Measurements from ENCODE around the gene MRPL23.

Gene MRPL23

GRCh38 chr11:1929621-1930461 lies 17.3 kb upstream of the MRPL23 start:
- TF ChIP-seq, protein P1, sequence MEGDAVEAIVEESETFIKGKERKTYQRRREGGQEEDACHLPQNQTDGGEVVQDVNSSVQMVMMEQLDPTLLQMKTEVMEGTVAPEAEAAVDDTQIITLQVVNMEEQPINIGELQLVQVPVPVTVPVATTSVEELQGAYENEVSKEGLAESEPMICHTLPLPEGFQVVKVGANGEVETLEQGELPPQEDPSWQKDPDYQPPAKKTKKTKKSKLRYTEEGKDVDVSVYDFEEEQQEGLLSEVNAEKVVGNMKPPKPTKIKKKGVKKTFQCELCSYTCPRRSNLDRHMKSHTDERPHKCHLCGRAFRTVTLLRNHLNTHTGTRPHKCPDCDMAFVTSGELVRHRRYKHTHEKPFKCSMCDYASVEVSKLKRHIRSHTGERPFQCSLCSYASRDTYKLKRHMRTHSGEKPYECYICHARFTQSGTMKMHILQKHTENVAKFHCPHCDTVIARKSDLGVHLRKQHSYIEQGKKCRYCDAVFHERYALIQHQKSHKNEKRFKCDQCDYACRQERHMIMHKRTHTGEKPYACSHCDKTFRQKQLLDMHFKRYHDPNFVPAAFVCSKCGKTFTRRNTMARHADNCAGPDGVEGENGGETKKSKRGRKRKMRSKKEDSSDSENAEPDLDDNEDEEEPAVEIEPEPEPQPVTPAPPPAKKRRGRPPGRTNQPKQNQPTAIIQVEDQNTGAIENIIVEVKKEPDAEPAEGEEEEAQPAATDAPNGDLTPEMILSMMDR (IDR thresholded peaks at IDR 0.05; ENCODE audit: extremely low read depth, insufficient read depth, missing control alignments): no peak
- in situ Hi-C loops (cut with MboI; ENCODE audit: low pct_unique_long_range_greater_than_20kb, low sequenced_read_pairs, unreplicated experiment): no loop called here
- DNase-seq (ENCODE audit: low spot score): peak; percentile 19

DNA sequence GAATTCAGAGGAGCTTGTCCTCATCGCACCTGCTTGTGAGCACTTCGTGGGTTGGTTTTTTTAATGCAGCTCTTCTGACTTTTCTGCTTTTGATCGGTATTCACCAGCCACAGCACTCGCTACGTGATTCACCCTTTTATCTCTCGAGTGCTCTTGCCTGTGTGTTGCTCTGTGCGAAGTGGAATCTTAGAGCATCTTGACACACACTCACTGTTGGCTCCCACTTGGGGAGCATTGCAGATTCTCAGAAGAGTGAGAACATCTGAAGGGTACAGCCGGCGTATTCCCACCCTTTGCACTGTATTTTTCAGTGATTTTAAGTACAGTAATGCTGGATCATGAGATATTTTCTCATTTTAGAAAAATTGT lies 16.7 kb upstream of the MRPL23 start:
- TF ChIP-seq, protein P1 (IDR thresholded peaks at IDR 0.05; ENCODE audit: extremely low read depth, insufficient read depth, missing control alignments): no peak
- DNase-seq (ENCODE audit: low spot score): peak; percentile 25
- in situ Hi-C loops (cut with MboI; ENCODE audit: low pct_unique_long_range_greater_than_20kb, low sequenced_read_pairs, unreplicated experiment): no loop called here

DNA sequence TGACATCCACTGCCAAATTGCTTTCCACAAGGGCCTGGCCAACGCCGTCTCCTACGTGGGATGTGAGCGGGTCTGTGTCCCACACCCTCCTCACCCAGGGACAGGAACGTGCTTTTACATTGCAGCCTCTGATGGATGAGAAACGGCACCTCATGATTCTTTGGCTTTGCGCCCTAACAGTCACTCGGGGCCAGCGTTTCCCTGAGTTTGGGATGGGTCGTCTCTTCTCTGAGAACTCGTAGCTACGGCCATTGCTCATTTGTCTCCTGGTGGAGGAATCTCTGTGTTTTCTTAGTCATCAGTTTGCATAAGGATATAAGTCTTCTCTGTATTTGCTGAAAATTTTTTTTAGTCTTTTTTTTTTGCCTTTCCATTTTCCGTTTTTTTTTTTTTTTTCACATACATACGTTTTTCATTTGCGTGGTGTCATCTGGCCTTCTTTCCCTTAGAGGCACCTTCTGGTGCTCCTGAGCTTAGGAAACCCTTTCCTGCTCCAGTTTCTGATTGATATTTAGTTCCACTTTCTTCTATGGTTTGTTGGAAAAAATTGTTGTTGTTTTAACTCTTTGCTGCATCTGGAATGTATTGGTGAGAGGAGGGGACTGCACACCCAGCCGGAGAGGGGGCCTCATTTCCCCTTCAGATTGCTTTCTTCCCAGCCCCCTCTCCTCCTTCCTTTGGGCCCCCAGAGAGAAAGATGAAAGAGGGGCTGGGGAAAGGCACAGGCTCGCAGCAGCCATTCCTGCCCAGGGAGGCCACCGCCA lies 15.6 kb upstream of the MRPL23 start:
- TF ChIP-seq, protein P1 (IDR thresholded peaks at IDR 0.05; ENCODE audit: extremely low read depth, insufficient read depth, missing control alignments): no peak
- DNase-seq (ENCODE audit: low spot score): peak; percentile 21
- in situ Hi-C loops (cut with MboI; ENCODE audit: low pct_unique_long_range_greater_than_20kb, low sequenced_read_pairs, unreplicated experiment): no loop called here

GRCh38 chr11:1932105-1932480 lies 15.0 kb upstream of the MRPL23 start:
- TF ChIP-seq, protein P1 (IDR thresholded peaks at IDR 0.05; ENCODE audit: extremely low read depth, insufficient read depth, missing control alignments): no peak
- in situ Hi-C loops (cut with MboI; ENCODE audit: low pct_unique_long_range_greater_than_20kb, low sequenced_read_pairs, unreplicated experiment): no loop called here
- peak; percentile 20 for DNase-seq (ENCODE audit: low spot score)

GRCh38 chr11:1932681-1933080 lies 14.5 kb upstream of the MRPL23 start:
- TF ChIP-seq, protein P1 (IDR thresholded peaks at IDR 0.05; ENCODE audit: extremely low read depth, insufficient read depth, missing control alignments): no peak
- in situ Hi-C loops (cut with MboI; ENCODE audit: low pct_unique_long_range_greater_than_20kb, low sequenced_read_pairs, unreplicated experiment): no loop called here
- DNase-seq (ENCODE audit: low spot score): no peak

GRCh38 chr11:1933416-1934334 lies 13.5 kb upstream of the MRPL23 start:
- DNase-seq (ENCODE audit: low spot score): peak; percentile 26
- TF ChIP-seq, protein P1 (IDR thresholded peaks at IDR 0.05; ENCODE audit: extremely low read depth, insufficient read depth, missing control alignments): no peak
- in situ Hi-C loops (cut with MboI; ENCODE audit: low pct_unique_long_range_greater_than_20kb, low sequenced_read_pairs, unreplicated experiment): no loop called here
